HepG2 (cell line): ENCODE measurements around the gene ARHGEF40. TPM values are rescaled to one million over a fixed set of nuclear protein-coding genes. Genes with fewer than 3 reads are reported as not detected.

Source experiments
- ATF7-NPFF ChIP-seq: sonication (generic); formaldehyde crosslinking; IDR thresholded peaks from 2 replicates; pipeline ENCODE4 v1.8.1; 2023; ENCODE audit warnings: mild to moderate bottlenecking, low read depth, missing genetic modification reagents, moderate library complexity
- BRD4 ChIP-seq: sonication (generic); formaldehyde crosslinking; IDR thresholded peaks from 2 replicates; pipeline ENCODE4 v1.4.0; 2020; ENCODE audit warnings: missing genetic modification reagents
- JDP2 ChIP-seq: sonication (generic); formaldehyde crosslinking; IDR thresholded peaks from 2 replicates; pipeline ENCODE4 v1.8.1; 2022; ENCODE audit warnings: missing genetic modification reagents, borderline replicate concordance
- MED1 ChIP-seq: sonication (generic); formaldehyde crosslinking; IDR thresholded peaks from 2 replicates; pipeline ENCODE4 v1.4.0; 2020; ENCODE audit warnings: missing genetic modification reagents
- NFE2 ChIP-seq: sonication (generic); formaldehyde crosslinking; IDR thresholded peaks from 2 replicates; pipeline ENCODE4 v1.4.0; 2020; ENCODE audit warnings: missing genetic modification reagents
- REPIN1 ChIP-seq: sonication (generic); formaldehyde crosslinking; IDR thresholded peaks from 2 replicates; pipeline ENCODE4 v1.8.0; 2022; ENCODE audit warnings: missing genetic modification reagents, low read depth, mild to moderate bottlenecking, borderline replicate concordance
- RXRA ChIP-seq: sonication (generic); formaldehyde crosslinking; IDR thresholded peaks from 2 replicates; pipeline ENCODE4 v1.5.1; 2020; ENCODE audit warnings: missing genetic modification reagents
- SIN3B ChIP-seq: fragments of 150-350 bp; IDR thresholded peaks from 2 replicates; pipeline ENCODE4 v1.6.1; 2014; ENCODE audit warnings: low read length
- SNAI1 ChIP-seq: sonication (generic); formaldehyde crosslinking; IDR thresholded peaks from 2 replicates; pipeline ENCODE4 v1.5.0; 2020; ENCODE audit warnings: mild to moderate bottlenecking, missing genetic modification reagents, borderline replicate concordance
- SOX13 ChIP-seq, 3 experiments: fragments of 450-650 bp in 1 of 3; sonication (generic) in 1 of 3; formaldehyde crosslinking in 1 of 3; IDR thresholded peaks in 2 of 3; conservative IDR thresholded peaks in 1 of 3; 2 replicates each; pipeline versions ENCODE4 v1.5.0 to v1.6.1; 2016 to 2020; ENCODE audit warnings: antibody characterized with exemption in 1 of 3, mild to moderate bottlenecking in 1 of 3, missing compliant biosample characterization in 1 of 3, missing genetic modification reagents in 1 of 3, moderate library complexity in 1 of 3
- THAP11 ChIP-seq: IDR thresholded peaks from 2 replicates; pipeline ENCODE4 v1.6.1; 2016; ENCODE audit warnings: missing biosample characterization, missing genetic modification reagents
- ZNF235 ChIP-seq: sonication (generic); formaldehyde crosslinking; IDR thresholded peaks from 2 replicates; pipeline ENCODE4 v1.8.1; 2023; ENCODE audit warnings: mild to moderate bottlenecking, missing genetic modification reagents, borderline replicate concordance
- ZNF24 ChIP-seq: fragments of 450-650 bp; IDR thresholded peaks from 2 replicates; pipeline ENCODE4 v1.6.1; 2017; ENCODE audit warnings: antibody characterized with exemption, mild to moderate bottlenecking
- ZNF34 ChIP-seq: sonication (generic); formaldehyde crosslinking; IDR thresholded peaks from 2 replicates; pipeline ENCODE4 v1.4.0; 2020; ENCODE audit warnings: mild to moderate bottlenecking, missing genetic modification reagents, borderline replicate concordance
- ZNF446 ChIP-seq: sonication (generic); formaldehyde crosslinking; IDR thresholded peaks from 2 replicates; pipeline ENCODE4 v1.5.0; 2020; ENCODE audit warnings: mild to moderate bottlenecking, missing genetic modification reagents
- ZNF550 ChIP-seq: sonication (generic); formaldehyde crosslinking; IDR thresholded peaks from 2 replicates; pipeline ENCODE4 v1.4.0; 2020; ENCODE audit warnings: mild to moderate bottlenecking, missing genetic modification reagents, borderline replicate concordance
- polyA plus RNA-seq, 8 experiments: library from polyadenylated mRNA; depleted of rRNA in 3 of 8; stranded (reverse) in 7 of 8; unstranded in 1 of 8; fragments of >200 nt; fragmentation: Illumina TruSeq in 4 of 8; extraction: Trizol in 4 of 8; gene quantifications; 2 replicates each; pipeline versions ENCODE4 v1.2.1 to v1.2.3, GENCODE V29; 2011 to 2016; ENCODE audit warnings: low read depth in 4 of 8, missing spikeins in 1 of 8, mixed read lengths in 1 of 8; ENCODE audit not compliant: insufficient read depth in 1 of 8
- total RNA-seq, 5 experiments: library from RNA; depleted of rRNA; stranded (reverse); fragments of >200 nt; fragmentation: Illumina TruSeq; extraction: Trizol; gene quantifications; 2 replicates each; pipeline ENCODE4 v1.2.3, GENCODE V29; 2016; ENCODE audit warnings: low read depth in 1 of 5
- TF ChIP-seq, protein P1 (sequence below): sonication (generic); formaldehyde crosslinking; IDR thresholded peaks from 2 replicates; pipeline ENCODE4 v1.5.0; 2020; ENCODE audit warnings: mild to moderate bottlenecking, missing genetic modification reagents, borderline replicate concordance
- TF ChIP-seq, protein P2 (sequence below): sonication (generic); formaldehyde crosslinking; IDR thresholded peaks from 2 replicates; pipeline ENCODE4 v1.8.1; 2023; ENCODE audit warnings: missing genetic modification reagents, mild to moderate bottlenecking, borderline replicate concordance
- TF ChIP-seq, protein P3 (sequence below): sonication (generic); formaldehyde crosslinking; IDR thresholded peaks from 2 replicates; pipeline ENCODE4 v1.5.1; 2020; ENCODE audit warnings: missing genetic modification reagents, mild to moderate bottlenecking, borderline replicate concordance
- TF ChIP-seq, protein P4 (sequence below): sonication (generic); formaldehyde crosslinking; IDR thresholded peaks from 2 replicates; pipeline ENCODE4 v1.4.0; 2020; ENCODE audit warnings: missing genetic modification reagents, mild to moderate bottlenecking, borderline replicate concordance
- TF ChIP-seq, protein P5 (sequence below): IDR thresholded peaks from 2 replicates; pipeline ENCODE4 v1.6.1; 2018; ENCODE audit warnings: missing genetic modification reagents, mild to moderate bottlenecking, missing compliant biosample characterization

Gene ARHGEF40
- total and polyA plus RNA-seq, 2 of the 13 experiments (the other 11 are each of a cell fraction or from before 2014, with no cell fraction given) = 28.1 to 78.1 TPM

DNA sequence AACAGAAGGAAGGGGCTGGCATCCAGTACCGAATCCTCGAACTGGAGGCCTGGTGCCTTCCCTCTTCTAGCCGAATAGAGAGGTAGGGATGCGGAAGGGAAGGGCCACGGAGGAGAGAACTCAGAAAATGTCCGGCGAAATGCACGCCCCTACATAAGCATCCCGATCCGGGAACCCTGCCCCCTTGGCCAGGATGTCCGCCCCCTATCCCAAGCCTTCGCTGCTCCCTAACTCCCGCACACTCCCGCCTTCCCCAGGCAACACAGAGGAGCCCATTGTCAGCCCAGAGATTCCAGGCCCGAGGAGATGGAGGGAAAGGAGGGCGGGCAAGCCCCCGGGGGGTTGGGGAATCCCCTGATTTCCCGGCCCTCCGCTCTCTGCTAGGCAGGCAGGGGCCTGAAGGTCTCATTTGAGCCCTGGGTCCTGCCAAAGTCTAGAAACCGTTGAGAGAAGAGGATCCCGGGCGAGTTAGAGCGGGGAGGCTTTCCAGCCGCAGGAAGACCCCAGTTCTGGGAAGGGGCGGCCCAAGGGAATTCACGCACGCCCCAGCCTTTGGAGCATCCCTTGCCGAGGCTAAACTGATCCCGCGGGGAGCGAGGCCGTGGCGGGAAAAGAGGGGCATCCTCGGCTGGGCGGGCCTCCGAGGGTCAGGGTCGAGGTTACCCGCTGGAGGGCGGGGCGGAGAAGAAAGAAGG, 569 bp upstream of the ARHGEF40 start (continued):
- TF ChIP-seq, protein P1, sequence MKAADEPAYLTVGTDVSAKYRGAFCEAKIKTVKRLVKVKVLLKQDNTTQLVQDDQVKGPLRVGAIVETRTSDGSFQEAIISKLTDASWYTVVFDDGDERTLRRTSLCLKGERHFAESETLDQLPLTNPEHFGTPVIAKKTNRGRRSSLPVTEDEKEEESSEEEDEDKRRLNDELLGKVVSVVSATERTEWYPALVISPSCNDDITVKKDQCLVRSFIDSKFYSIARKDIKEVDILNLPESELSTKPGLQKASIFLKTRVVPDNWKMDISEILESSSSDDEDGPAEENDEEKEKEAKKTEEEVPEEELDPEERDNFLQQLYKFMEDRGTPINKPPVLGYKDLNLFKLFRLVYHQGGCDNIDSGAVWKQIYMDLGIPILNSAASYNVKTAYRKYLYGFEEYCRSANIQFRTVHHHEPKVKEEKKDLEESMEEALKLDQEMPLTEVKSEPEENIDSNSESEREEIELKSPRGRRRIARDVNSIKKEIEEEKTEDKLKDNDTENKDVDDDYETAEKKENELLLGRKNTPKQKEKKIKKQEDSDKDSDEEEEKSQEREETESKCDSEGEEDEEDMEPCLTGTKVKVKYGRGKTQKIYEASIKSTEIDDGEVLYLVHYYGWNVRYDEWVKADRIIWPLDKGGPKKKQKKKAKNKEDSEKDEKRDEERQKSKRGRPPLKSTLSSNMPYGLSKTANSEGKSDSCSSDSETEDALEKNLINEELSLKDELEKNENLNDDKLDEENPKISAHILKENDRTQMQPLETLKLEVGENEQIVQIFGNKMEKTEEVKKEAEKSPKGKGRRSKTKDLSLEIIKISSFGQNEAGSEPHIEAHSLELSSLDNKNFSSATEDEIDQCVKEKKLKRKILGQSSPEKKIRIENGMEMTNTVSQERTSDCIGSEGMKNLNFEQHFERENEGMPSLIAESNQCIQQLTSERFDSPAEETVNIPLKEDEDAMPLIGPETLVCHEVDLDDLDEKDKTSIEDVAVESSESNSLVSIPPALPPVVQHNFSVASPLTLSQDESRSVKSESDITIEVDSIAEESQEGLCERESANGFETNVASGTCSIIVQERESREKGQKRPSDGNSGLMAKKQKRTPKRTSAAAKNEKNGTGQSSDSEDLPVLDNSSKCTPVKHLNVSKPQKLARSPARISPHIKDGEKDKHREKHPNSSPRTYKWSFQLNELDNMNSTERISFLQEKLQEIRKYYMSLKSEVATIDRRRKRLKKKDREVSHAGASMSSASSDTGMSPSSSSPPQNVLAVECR (CRISPR knock-in tag) = no peak; the same call in 1 of the 2 replicates
- 0 out of 2 replicates have a peak, but pooled peaks have one; percentile 42 for TF ChIP-seq ZNF235 (CRISPR knock-in tag)
- peak; percentile 69; the same call in 1 of the 2 replicates for TF ChIP-seq SNAI1
- TF ChIP-seq SOX13 (IDR thresholded peaks at IDR 0.05) = no peak
- peak in 1 of 2 experiments; percentile 9; a peak in 1 of 4 replicates for TF ChIP-seq SOX13 (CRISPR knock-in tag; conservative IDR thresholded peaks at IDR 0.05 in 1 of 2, IDR thresholded peaks at IDR 0.05 in 1 of 2)
- no peak; the same call in 1 of the 2 replicates for TF ChIP-seq REPIN1
- no peak; the same call in 1 of the 2 replicates for TF ChIP-seq ZNF34
- TF ChIP-seq, protein P2, sequence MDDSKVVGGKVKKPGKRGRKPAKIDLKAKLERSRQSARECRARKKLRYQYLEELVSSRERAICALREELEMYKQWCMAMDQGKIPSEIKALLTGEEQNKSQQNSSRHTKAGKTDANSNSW = no peak
- TF ChIP-seq, protein P3, sequence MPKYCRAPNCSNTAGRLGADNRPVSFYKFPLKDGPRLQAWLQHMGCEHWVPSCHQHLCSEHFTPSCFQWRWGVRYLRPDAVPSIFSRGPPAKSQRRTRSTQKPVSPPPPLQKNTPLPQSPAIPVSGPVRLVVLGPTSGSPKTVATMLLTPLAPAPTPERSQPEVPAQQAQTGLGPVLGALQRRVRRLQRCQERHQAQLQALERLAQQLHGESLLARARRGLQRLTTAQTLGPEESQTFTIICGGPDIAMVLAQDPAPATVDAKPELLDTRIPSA (CRISPR knock-in tag) = no peak
- TF ChIP-seq, protein P4, sequence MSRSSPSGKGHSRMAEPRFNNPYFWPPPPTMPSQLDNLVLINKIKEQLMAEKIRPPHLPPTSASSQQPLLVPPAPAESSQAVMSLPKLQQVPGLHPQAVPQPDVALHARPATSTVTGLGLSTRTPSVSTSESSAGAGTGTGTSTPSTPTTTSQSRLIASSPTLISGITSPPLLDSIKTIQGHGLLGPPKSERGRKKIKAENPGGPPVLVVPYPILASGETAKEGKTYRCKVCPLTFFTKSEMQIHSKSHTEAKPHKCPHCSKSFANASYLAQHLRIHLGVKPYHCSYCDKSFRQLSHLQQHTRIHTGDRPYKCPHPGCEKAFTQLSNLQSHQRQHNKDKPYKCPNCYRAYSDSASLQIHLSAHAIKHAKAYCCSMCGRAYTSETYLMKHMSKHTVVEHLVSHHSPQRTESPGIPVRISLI = peak; percentile 35
- no peak; the same call in 1 of the 2 replicates for TF ChIP-seq ATF7-NPFF
- 0 out of 2 replicates have a peak, but pooled peaks have one; percentile 8 for TF ChIP-seq ZNF446
- TF ChIP-seq MED1 = peak; percentile 62
- TF ChIP-seq THAP11 (CRISPR knock-in tag) = peak; percentile 49; the same call in 1 of the 2 replicates
- no peak for TF ChIP-seq SIN3B
- TF ChIP-seq, protein P5, sequence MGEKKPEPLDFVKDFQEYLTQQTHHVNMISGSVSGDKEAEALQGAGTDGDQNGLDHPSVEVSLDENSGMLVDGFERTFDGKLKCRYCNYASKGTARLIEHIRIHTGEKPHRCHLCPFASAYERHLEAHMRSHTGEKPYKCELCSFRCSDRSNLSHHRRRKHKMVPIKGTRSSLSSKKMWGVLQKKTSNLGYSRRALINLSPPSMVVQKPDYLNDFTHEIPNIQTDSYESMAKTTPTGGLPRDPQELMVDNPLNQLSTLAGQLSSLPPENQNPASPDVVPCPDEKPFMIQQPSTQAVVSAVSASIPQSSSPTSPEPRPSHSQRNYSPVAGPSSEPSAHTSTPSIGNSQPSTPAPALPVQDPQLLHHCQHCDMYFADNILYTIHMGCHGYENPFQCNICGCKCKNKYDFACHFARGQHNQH (CRISPR knock-in tag) = peak; percentile 41; the same call in 1 of the 2 replicates
- TF ChIP-seq ZNF24 = no peak
- TF ChIP-seq RXRA (CRISPR knock-in tag) = peak; percentile 73
- no peak; the same call in 1 of the 2 replicates for TF ChIP-seq JDP2 (CRISPR knock-in tag)
- 0 out of 2 replicates have a peak, but pooled peaks have one; percentile 71 for TF ChIP-seq ZNF550 (CRISPR knock-in tag)
- peak; percentile 35; the same call in 1 of the 2 replicates for TF ChIP-seq BRD4 (CRISPR knock-in tag)
- TF ChIP-seq NFE2 (CRISPR knock-in tag) = no peak
